Mucosa of rectum (tissue), 2 donors: ENCODE measurements around the gene CCT7.

Experiments
- H3K27ac ChIP-seq, 2 donors: one replicate each; pipeline ENCODE4 v1.7.0; 2013; ENCODE audit warnings: inconsistent platforms in 2 of 2, low read depth in 2 of 2, low read length in 2 of 2
- H3K27me3 ChIP-seq, 2 donors: one replicate each; pipeline ENCODE4 v1.7.0; 2013; ENCODE audit warnings: low read length in 2 of 2; ENCODE audit not compliant: control insufficient read depth in 2 of 2, insufficient read depth in 2 of 2
- H3K36me3 ChIP-seq, 2 donors: one replicate each; pipeline ENCODE4 v1.7.0; 2013; ENCODE audit warnings: low read length in 2 of 2; ENCODE audit not compliant: control insufficient read depth in 2 of 2, insufficient read depth in 2 of 2
- H3K4me1 ChIP-seq, 2 donors: one replicate each; pipeline ENCODE4 v1.7.0; 2013; ENCODE audit warnings: low read length in 2 of 2, mild to moderate bottlenecking in 1 of 2; ENCODE audit not compliant: control insufficient read depth in 2 of 2, insufficient read depth in 2 of 2
- H3K4me3 ChIP-seq, 2 donors: one replicate each; pipeline ENCODE4 v1.7.0; 2013; ENCODE audit warnings: low read length in 2 of 2
- H3K9ac ChIP-seq, 2 donors: one replicate each; pipeline ENCODE4 v1.7.0; 2013; ENCODE audit warnings: low read length in 2 of 2, low read depth in 1 of 2, mild to moderate bottlenecking in 1 of 2
- H3K9me3 ChIP-seq, 2 donors: one replicate each; pipeline ENCODE4 v1.7.0; 2013; ENCODE audit warnings: low read length in 2 of 2; ENCODE audit not compliant: control insufficient read depth in 2 of 2
- donor health status: healthy.
- donor health status: Normal muscosa, but diverticular disease.

Gene CCT7

GRCh38 chr2:73284296-73285158 is 50.4 kb downstream of the CCT7 start, which contains the start of gene FBXO41:
TSS of gene FBXO41 (minus strand) at chr2:73284478. CDS start at chr2:73269630, 14,848 bp downstream.
- Histone ChIP-seq H3K9ac (no peak within 1 kb of the TSS), H3K4me3 (peak within 1 kb of the TSS; percentile 64 to 65), H3K27me3 (peaks cover 0 to 3% of the 10 kb centered on the region in 2 donors), H3K27ac (no peak within 1 kb of the TSS), H3K9me3 (no peaks in the 10 kb centered on the region), H3K36me3 (no peaks in the 10 kb centered on the region), H3K4me1 (peaks cover 0 to 2% of the 10 kb centered on the region in 2 donors)

- Histone ChIP-seq H3K27me3 (peaks cover 2 to 3% of the 10 kb centered on the region in 2 donors), H3K36me3 (no peaks in the 10 kb centered on the region), H3K9ac (no peak overlapping the region), H3K4me1 (peaks cover 0 to 2% of the 10 kb centered on the region in 2 donors), H3K9me3 (no peaks in the 10 kb centered on the region), H3K27ac (no peak overlapping the region), H3K4me3 (peak overlapping the region in 1 of 2 donors; percentile 64)
Observed at GRCh38 chr2:73285159-73285739, 51.1 kb downstream of the CCT7 start.

- H3K27me3 ChIP-seq = peaks cover 4 to 7% of the 10 kb centered on the region in 2 donors
- peaks cover under 1 to 2% of the 10 kb centered on the region in 2 donors for H3K4me1 ChIP-seq
Observed at GRCh38 chr2:73286134-73286655, 52.1 kb downstream of the CCT7 start.

GRCh38 chr2:73289304-73289703 is 55.2 kb downstream of the CCT7 start:
- Histone ChIP-seq H3K27me3 (peaks cover 19 to 33% of the 10 kb centered on the region in 2 donors), H3K9me3 (no peaks in the 10 kb centered on the region), H3K36me3 (no peaks in the 10 kb centered on the region), H3K27ac (no peak overlapping the region), H3K4me1 (peaks cover 3 to 12% of the 10 kb centered on the region in 2 donors), H3K4me3 (no peak overlapping the region), H3K9ac (no peak overlapping the region)

More at GRCh38 chr2:73286134-73286655, 52.1 kb downstream of the CCT7 start:
- no peaks in the 10 kb centered on the region for H3K9me3 ChIP-seq
- H3K36me3 ChIP-seq = no peaks in the 10 kb centered on the region
- H3K27ac ChIP-seq = no peak overlapping the region
- H3K4me3 ChIP-seq = no peak overlapping the region
- no peak overlapping the region for H3K9ac ChIP-seq

- Histone ChIP-seq H3K4me1 (peaks cover 2 to 12% of the 10 kb centered on the region in 2 donors), H3K27ac (no peak overlapping the region), H3K27me3 (peaks cover 28 to 41% of the 10 kb centered on the region in 2 donors), H3K9me3 (no peaks in the 10 kb centered on the region), H3K9ac (no peak overlapping the region), H3K36me3 (no peaks in the 10 kb centered on the region), H3K4me3 (no peak overlapping the region)
Observed at GRCh38 chr2:73290049-73290839, 56.1 kb downstream of the CCT7 start.

- Histone ChIP-seq H3K4me3 (peak overlapping the region; percentile 25 to 33), H3K27me3 (peaks cover 35 to 48% of the 10 kb centered on the region in 2 donors), H3K9me3 (no peaks in the 10 kb centered on the region), H3K36me3 (no peaks in the 10 kb centered on the region), H3K9ac (no peak overlapping the region), H3K4me1 (peaks cover 2 to 12% of the 10 kb centered on the region in 2 donors), H3K27ac (no peak overlapping the region)
Observed at GRCh38 chr2:73291093-73291460, 57.0 kb downstream of the CCT7 start.

- Histone ChIP-seq H3K36me3 (no peaks in the 10 kb centered on the region), H3K4me1 (peaks cover 2 to 12% of the 10 kb centered on the region in 2 donors), H3K27ac (no peak overlapping the region), H3K4me3 (peak overlapping the region; percentile 25 to 33), H3K9me3 (no peaks in the 10 kb centered on the region), H3K27me3 (peaks cover 37 to 48% of the 10 kb centered on the region in 2 donors), H3K9ac (no peak overlapping the region)
Observed at GRCh38 chr2:73291461-73292315, 57.6 kb downstream of the CCT7 start.

GRCh38 chr2:73292316-73292905 is 58.3 kb downstream of the CCT7 start:
- peaks cover 2 to 12% of the 10 kb centered on the region in 2 donors for H3K4me1 ChIP-seq
- no peak overlapping the region for H3K4me3 ChIP-seq
- H3K27me3 ChIP-seq = peaks cover 39 to 48% of the 10 kb centered on the region in 2 donors
- H3K27ac ChIP-seq = no peak overlapping the region
- H3K9ac ChIP-seq = no peak overlapping the region
- H3K9me3 ChIP-seq = no peaks in the 10 kb centered on the region
- H3K36me3 ChIP-seq = no peaks in the 10 kb centered on the region
